AG09309 (cell line): ENCODE results near the gene OR4K2.

Source experiments
- DNase-seq: peaks from one replicate; pipeline ENCODE4 v3.0.0-alpha.2; 2010; ENCODE audit warnings: low read depth
- H3K4me3 ChIP-seq: 2 replicates; pipeline ENCODE4 v1.5.1; 2011; ENCODE audit warnings: mild to moderate bottlenecking, low read depth, low read length, moderate library complexity; ENCODE audit not compliant: control insufficient read depth
- CTCF ChIP-seq: IDR thresholded peaks from 2 replicates; pipeline ENCODE4 v1.5.1; 2011; ENCODE audit warnings: mild to moderate bottlenecking, low read depth, low read length, inconsistent platforms; ENCODE audit not compliant: insufficient read depth, control insufficient read depth; ENCODE audit errors: missing control alignments

The OR4K2 gene

GRCh38 chr14:19917955-19918518 lies 43.1 kb downstream of the OR4K2 start:
- no peak for DNase-seq
- H3K4me3 ChIP-seq = no peak overlapping the region
- no peak for TF ChIP-seq CTCF

- H3K4me3 ChIP-seq = no peak overlapping the region
- TF ChIP-seq CTCF = no peak
- no peak for DNase-seq
These were observed 43.8 kb downstream of the OR4K2 start for GRCh38 chr14:19918553-19919264.

GRCh38 chr14:19920021-19920657 lies 45.2 kb downstream of the OR4K2 start, which contains the start of gene OR4K5:
Gene OR4K5, plus strand, starts transcription at chr14:19920607. Its CDS starts 0 bp downstream, at chr14:19920607.
- DNase-seq = no peak
- H3K4me3 ChIP-seq = no peak within 1 kb of the TSS
- no peak for TF ChIP-seq CTCF

- TF ChIP-seq CTCF = no peak
- no peak within 1 kb of the TSS for H3K4me3 ChIP-seq
- DNase-seq = no peak
These were observed 55.7 kb downstream of the OR4K2 start, which contains the start of gene OR4K1 for GRCh38 chr14:19930617-19931016. Gene OR4K1, plus strand, starts transcription at chr14:19930917. Its CDS starts 4,750 bp downstream, at chr14:19935667.
